ENCODE measurements around the gene SLIT1. TPM values are rescaled to one million over a fixed set of nuclear protein-coding genes. Genes with fewer than 3 reads are reported as not detected.

Gene SLIT1
- total and polyA plus RNA-seq, 2 donors (not counting 1 experiment from before 2014, with no cell fraction given), result 0.15 to 0.49 TPM

GRCh38 chr10:97103316-97104080 is 82.3 kb downstream of the SLIT1 start:
- Histone ChIP-seq H3K27me3 (replicated peaks in 1 of 4; ENCODE audit: control extremely low read depth in 1 of 4, control insufficient read depth in 3 of 4, insufficient read depth in 4 of 4, low read length in 3 of 4) (peaks cover 0 to 3% (median 0%) of the 10 kb centered on the region in 4 experiments), H3K4me3 (ENCODE audit: control extremely low read depth in 1 of 5, extremely low read depth in 1 of 5, insufficient read depth in 1 of 5, low read depth in 2 of 5, low read length in 4 of 5) (no peak overlapping the region), H3K79me2 (ENCODE audit: control insufficient read depth, insufficient read depth, low read length) (no peaks in the 10 kb centered on the region), H3K4me2 (replicated peaks; ENCODE audit: low read depth, low read length, poor library complexity, severe bottlenecking) (no peak overlapping the region), H3K27ac (ENCODE audit: low read length in 2 of 2) (no peak overlapping the region), H4K20me1 (ENCODE audit: control insufficient read depth, insufficient read depth, low read length, poor library complexity, severe bottlenecking) (no peaks in the 10 kb centered on the region), H3K4me1 (ENCODE audit: control insufficient read depth in 2 of 2, insufficient read depth in 2 of 2, low read length in 2 of 2) (no peaks in the 10 kb centered on the region), H2AFZ (ENCODE audit: insufficient read depth, low read depth, low read length, poor library complexity, severe bottlenecking) (no peak overlapping the region), H3K36me3 (replicated peaks in 1 of 2; ENCODE audit: control extremely low read depth in 1 of 2, control insufficient read depth in 1 of 2, extremely low read depth in 1 of 2, insufficient read depth in 2 of 2, low read length in 1 of 2) (no peaks in the 10 kb centered on the region), H3K9ac (ENCODE audit: low read length) (no peak overlapping the region), H3K9me3 (ENCODE audit: control extremely low read depth in 1 of 3, control insufficient read depth in 2 of 3, insufficient read depth in 1 of 3, low read length in 2 of 3) (no peaks in the 10 kb centered on the region)
- Mint-ChIP-seq H3K4me1 (no peaks in the 10 kb centered on the region), H3K4me3 (no peak overlapping the region), H3K27ac (no peak overlapping the region), H3K9me3 (ENCODE audit: insufficient read depth) (no peaks in the 10 kb centered on the region), H3K27me3 (peaks cover 41% of the 10 kb centered on the region)
- intact Hi-C loops (cut with micrococcal nuclease), result no loop called here
- ATAC-seq (ENCODE audit: low read depth) (no peak), DNase-seq (no peak)
- POLR2A ChIA-PET, result no interaction called here
- TF ChIP-seq EZH2 (IDR thresholded peaks at IDR 0.05; ENCODE audit: borderline replicate concordance, insufficient read depth, low read depth, low read length, poor library complexity, severe bottlenecking) (no peak), CTCF (IDR thresholded peaks at IDR 0.05) (no peak)
- CTCF ChIA-PET, result interaction anchor here (0.9 kb wide), 1 partner anchor 732 kb away, joined by 3 read pairs; no protein-coding TSS in a partner anchor
- WGBS (ENCODE audit: insufficient coverage), result 90% methylated on average over 14 of the region's 14 CpGs

GRCh38 chr10:97102441-97102840 is 83.3 kb downstream of the SLIT1 start:
- H4K20me1 ChIP-seq (ENCODE audit: control insufficient read depth, insufficient read depth, low read length, poor library complexity, severe bottlenecking), result no peaks in the 10 kb centered on the region
- H3K27ac ChIP-seq (ENCODE audit: low read length in 2 of 2), result no peak overlapping the region
- intact Hi-C loops (cut with micrococcal nuclease), result no loop called here
- no peaks in the 10 kb centered on the region for H3K4me1 ChIP-seq (ENCODE audit: control insufficient read depth in 2 of 2, insufficient read depth in 2 of 2, low read length in 2 of 2)
- H3K4me3 ChIP-seq (ENCODE audit: control extremely low read depth in 1 of 5, extremely low read depth in 1 of 5, insufficient read depth in 1 of 5, low read depth in 2 of 5, low read length in 4 of 5), result no peak overlapping the region
- no peaks in the 10 kb centered on the region for H3K36me3 ChIP-seq (replicated peaks in 1 of 2; ENCODE audit: control extremely low read depth in 1 of 2, control insufficient read depth in 1 of 2, extremely low read depth in 1 of 2, insufficient read depth in 2 of 2, low read length in 1 of 2)
- no peak overlapping the region for H3K4me2 ChIP-seq (replicated peaks; ENCODE audit: low read depth, low read length, poor library complexity, severe bottlenecking)
- H3K79me2 ChIP-seq (ENCODE audit: control insufficient read depth, insufficient read depth, low read length), result no peaks in the 10 kb centered on the region
- peaks cover 47% of the 10 kb centered on the region for H3K27me3 Mint-ChIP-seq
- no peak overlapping the region for H3K27ac Mint-ChIP-seq
- TF ChIP-seq CTCF (IDR thresholded peaks at IDR 0.05) (no peak), EZH2 (IDR thresholded peaks at IDR 0.05; ENCODE audit: borderline replicate concordance, insufficient read depth, low read depth, low read length, poor library complexity, severe bottlenecking) (no peak)
- no peak for DNase-seq
- ATAC-seq (ENCODE audit: low read depth), result no peak
- H3K27me3 ChIP-seq (replicated peaks in 1 of 4; ENCODE audit: control extremely low read depth in 1 of 4, control insufficient read depth in 3 of 4, insufficient read depth in 4 of 4, low read length in 3 of 4), result peaks cover 0 to 3% (median 0%) of the 10 kb centered on the region in 4 experiments
- H2AFZ ChIP-seq (ENCODE audit: insufficient read depth, low read depth, low read length, poor library complexity, severe bottlenecking), result no peak overlapping the region
- POLR2A ChIA-PET, result no interaction called here
- CTCF ChIA-PET, result interaction anchor here (0.9 kb wide), 1 partner anchor 108 kb away, joined by 3 read pairs; no protein-coding TSS in a partner anchor
- H3K9ac ChIP-seq (ENCODE audit: low read length), result no peak overlapping the region
- WGBS (ENCODE audit: insufficient coverage), result 93% methylated on average over 6 of the region's 6 CpGs
- H3K9me3 Mint-ChIP-seq (ENCODE audit: insufficient read depth), result no peaks in the 10 kb centered on the region
- H3K9me3 ChIP-seq (ENCODE audit: control extremely low read depth in 1 of 3, control insufficient read depth in 2 of 3, insufficient read depth in 1 of 3, low read length in 2 of 3), result no peaks in the 10 kb centered on the region
- H3K4me1 Mint-ChIP-seq, result no peaks in the 10 kb centered on the region
- H3K4me3 Mint-ChIP-seq, result no peak overlapping the region
